GM19467 (cell line): ENCODE measurements around the gene LIN37.
"Not testable (repeated sequence)": the region's sequence is repeated elsewhere in the genome, so short reads cannot be mapped to it uniquely, and the experiment has no call there.

Source experiments
- ATAC-seq: cut with Tn5 transposase; IDR thresholded peaks from one replicate; pipeline ENCODE4 v1.9.1; 2021; ENCODE audit warnings: mild to moderate bottlenecking, moderate library complexity; ENCODE audit not compliant: unreplicated experiment

LIN37 gene

DNA sequence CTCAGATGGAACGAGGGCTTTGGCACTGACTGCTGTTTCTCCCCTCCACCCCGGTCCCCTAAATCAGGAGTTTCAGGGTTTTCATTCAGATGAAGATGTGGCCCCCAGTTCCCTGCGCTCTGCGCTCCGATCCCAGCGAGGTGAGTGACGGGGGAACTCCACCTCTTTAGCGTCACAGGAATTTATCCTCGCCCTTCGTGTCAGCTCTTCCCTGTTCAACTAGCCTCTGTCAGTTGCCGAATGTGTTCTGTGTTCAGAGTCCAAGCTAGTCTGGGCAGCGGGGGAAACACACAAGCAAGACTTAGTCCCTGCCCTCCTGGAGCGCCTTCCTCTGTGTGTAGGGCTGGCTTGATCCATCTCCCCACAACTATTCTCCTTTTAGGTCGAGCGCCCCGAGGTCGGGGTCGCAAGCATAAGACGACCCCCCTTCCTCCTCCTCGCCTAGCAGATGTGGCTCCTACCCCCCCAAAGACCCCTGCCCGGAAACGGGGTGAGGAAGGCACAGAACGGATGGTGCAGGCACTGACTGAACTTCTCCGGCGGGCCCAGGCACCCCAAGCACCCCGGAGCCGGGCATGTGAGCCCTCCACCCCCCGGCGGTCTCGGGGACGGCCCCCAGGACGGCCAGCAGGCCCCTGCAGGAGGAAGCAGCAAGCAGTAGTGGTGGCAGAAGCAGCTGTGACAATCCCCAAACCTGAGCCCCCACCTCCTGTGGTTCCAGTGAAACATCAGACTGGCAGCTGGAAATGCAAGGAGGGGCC lies 28.8 kb upstream of the LIN37 start:
- no peak for ATAC-seq

DNA sequence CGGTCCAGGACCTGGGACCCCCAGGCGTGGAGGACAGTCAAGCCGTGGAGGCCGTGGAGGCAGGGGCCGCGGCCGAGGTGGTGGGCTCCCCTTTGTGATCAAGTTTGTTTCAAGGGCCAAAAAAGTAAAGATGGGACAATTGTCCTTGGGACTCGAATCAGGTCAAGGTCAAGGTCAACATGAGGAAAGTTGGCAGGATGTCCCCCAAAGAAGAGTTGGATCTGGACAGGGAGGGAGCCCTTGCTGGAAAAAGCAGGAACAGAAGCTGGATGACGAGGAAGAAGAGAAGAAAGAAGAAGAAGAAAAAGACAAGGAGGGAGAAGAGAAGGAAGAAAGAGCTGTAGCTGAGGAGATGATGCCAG lies 28.2 kb upstream of the LIN37 start:
- ATAC-seq = no peak

DNA sequence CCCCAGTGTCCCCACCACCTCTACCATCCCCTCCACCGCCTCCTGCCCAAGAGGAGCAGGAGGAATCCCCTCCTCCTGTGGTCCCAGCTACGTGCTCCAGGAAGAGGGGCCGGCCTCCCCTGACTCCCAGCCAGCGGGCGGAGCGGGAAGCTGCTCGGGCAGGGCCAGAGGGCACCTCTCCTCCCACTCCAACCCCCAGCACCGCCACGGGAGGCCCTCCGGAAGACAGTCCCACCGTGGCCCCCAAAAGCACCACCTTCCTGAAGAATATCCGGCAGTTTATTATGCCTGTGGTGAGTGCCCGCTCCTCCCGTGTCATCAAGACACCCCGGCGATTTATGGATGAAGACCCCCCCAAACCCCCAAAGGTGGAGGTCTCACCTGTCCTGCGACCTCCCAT lies 27.7 kb upstream of the LIN37 start:
- ATAC-seq = no peak

DNA sequence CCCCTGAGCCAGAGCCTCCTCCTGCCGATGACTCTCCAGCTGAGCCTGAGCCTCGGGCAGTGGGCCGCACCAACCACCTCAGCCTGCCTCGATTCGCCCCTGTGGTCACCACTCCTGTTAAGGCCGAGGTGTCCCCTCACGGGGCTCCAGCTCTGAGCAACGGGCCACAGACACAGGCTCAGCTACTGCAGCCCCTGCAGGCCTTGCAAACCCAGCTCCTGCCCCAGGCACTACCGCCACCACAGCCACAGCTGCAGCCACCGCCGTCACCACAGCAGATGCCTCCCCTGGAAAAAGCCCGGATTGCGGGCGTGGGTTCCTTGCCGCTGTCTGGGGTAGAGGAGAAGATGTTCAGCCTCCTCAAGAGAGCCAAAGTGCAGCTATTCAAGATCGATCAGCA lies 27.0 kb upstream of the LIN37 start:
- no peak for ATAC-seq

DNA sequence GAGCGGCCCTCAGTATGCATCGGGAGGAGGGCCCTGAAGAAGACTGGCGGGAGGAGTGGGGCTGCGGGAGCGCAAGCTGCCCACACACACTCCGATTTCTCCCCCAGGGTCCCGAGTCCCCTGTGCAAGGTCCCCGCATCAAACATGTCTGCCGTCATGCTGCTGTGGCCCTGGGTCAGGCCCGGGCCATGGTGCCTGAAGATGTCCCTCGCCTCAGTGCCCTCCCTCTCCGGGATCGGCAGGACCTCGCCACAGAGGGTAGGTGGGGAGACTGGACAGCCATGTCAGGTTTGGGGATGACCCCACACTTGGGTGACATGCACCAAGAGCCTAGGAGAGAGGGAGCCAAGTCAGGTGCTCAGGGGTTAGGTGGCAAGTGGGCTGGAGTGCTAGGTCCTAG lies 25.9 kb upstream of the LIN37 start:
- ATAC-seq = no peak

DNA sequence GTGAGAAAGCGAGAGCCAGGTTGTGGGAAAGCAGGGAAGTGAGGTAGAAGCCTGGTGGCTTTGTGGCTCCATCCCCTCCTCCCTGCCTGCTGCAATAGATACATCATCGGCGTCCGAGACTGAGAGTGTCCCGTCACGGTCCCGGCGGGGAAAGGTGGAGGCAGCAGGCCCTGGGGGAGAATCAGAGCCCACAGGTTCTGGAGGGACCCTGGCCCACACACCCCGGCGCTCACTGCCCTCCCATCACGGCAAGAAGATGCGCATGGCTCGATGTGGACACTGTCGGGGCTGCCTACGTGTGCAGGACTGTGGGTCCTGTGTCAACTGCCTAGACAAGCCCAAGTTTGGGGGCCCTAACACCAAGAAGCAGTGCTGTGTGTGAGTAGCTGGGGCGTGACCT lies 25.5 kb upstream of the LIN37 start:
- ATAC-seq = no peak

DNA sequence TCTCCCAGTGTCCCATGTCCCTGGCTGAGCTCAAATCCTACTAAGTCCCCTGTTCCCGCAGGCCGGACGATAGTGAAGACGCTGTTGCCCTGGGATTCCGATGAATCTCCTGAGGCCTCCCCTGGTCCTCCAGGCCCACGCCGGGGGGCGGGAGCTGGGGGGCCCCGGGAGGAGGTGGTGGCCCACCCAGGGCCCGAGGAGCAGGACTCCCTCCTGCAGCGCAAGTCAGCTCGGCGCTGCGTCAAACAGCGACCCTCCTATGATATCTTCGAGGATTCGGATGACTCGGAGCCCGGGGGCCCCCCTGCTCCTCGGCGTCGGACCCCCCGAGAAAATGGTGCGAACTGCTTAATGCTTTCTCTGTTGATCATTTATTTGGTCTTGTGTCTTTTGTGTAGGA lies 24.7 kb upstream of the LIN37 start:
- ATAC-seq = no peak

DNA sequence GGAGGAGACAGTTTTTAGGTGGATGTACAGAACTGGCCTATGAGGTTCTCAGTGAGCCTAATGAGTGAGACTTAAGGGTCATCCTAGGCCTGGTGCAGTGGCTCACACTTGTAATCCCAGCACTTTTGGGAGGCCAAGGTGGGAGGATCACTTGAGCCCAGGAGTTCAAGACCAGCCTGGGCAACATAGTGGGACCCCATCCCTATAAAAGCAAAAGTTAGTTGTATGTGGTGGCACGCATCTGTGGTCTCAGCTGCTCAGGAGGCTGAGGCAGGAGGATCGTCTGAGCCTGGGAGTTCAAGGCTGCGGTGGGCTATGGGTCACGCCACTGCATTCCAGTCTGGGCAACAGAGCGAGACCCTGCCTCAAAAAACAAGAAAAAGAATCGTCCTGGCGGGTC lies 24.2 kb upstream of the LIN37 start:
- not testable (repeated sequence) for ATAC-seq

DNA sequence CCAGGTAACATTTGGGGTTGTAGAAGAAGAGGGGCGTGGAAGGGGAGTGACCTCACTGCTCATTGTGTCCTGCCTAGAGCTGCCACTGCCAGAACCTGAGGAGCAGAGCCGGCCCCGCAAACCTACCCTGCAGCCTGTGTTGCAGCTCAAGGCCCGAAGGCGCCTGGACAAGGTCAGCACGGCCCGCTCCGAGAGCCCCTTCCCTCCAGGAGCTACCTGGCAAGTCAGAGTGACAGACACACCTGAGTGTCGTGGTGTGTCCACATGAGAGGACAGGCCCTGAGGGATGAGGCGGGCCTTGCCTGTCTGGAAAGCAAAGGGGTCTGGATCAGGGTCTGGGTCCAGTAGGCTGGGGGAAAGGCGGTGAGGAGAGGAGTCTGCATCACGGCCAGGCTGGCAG lies 23.8 kb upstream of the LIN37 start:
- ATAC-seq = no peak

DNA sequence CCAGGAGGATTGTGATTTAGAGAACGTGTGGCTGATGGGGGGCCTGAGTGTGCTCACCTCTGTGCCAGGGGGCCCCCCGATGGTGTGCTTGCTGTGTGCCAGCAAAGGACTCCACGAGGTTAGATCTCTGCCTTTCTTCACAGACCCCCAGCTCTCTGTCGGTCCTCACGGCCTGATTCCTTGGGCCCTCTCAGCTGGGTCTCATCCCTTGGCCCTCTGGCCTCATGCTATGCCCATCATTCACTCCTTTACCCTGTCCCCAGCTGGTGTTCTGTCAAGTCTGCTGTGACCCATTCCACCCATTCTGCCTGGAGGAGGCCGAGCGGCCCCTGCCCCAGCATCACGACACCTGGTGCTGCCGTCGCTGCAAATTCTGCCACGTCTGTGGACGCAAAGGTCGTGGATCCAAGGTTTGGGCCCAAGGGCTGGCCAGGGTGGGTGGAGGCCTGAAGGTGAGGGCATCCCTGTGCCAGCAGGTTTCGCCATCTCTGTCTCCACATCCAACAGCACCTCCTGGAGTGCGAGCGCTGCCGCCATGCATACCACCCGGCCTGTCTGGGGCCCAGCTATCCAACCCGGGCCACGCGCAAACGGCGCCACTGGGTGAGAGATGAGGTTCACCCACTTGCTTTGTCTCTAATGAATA lies 23.0 kb upstream of the LIN37 start:
- ATAC-seq = no peak

DNA sequence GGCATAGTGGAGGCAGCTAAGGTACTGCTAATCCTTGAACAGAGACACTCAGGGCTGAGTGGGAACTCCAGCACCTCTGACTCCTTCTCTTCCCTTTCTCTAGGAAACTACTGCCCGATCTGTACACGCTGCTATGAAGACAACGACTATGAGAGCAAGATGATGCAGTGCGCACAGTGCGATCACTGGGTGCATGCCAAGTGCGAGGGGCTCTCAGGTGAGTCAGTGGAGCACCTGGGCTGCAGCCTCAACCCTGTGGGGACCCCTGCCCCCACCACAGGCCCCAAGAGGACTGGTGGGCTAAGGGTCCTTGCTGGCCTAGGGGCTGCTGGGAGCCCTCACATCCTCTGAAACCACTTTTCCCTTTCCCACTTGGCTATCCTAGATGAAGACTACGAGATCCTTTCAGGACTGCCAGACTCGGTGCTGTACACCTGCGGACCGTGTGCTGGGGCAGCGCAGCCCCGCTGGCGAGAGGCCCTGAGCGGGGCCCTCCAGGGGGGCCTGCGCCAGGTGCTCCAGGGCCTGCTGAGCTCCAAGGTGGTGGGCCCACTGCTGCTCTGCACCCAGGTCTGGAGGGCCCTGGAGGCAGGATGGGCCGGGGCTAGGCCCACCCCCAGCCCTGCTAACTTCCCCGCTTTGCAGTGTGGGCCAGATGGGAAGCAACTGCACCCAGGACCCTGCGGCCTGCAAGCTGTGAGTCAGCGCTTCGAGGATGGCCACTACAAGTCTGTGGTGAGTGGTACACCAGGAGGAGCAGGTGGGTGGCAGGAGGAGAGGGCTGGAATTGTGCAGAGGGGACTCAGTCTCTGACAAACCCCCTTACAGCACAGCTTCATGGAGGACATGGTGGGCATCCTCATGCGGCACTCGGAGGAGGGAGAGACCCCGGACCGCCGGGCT lies 21.1 kb upstream of the LIN37 start:
- ATAC-seq = no peak

DNA sequence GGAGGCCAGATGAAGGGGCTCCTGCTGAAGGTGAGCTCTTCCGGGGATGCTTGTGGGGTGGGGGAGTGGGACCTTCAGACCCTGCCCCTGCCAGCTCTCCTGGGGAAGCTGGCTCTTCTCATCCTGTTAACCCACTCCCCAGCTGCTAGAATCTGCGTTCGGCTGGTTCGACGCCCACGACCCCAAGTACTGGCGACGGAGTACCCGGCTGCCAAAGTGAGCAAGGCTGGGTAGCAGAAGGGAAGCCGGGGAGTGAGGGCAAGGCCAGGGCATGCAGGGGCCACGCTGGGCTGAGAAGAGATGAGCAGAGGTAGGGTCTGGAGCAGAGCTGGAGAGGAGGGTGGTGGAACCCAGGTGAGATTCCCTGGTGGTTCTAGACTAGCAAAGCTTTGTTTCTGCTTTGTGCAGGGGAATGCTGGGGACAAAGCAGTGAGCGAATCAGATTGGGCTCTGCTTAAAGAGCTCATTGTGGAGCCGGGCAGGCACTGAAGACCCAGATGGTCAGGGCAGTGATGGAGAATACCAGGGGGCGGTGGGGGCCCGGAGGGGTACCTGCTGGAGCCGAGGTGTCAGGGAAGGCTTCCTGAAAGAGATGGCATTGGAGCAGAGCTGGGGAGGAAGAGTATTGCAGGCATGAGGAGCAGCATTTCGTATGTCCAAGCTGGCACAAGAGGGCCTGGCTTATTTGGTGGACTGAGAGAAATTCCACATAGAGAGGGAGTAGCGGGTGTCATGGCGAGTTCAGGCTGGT lies 20.2 kb upstream of the LIN37 start:
- ATAC-seq = no peak

DNA sequence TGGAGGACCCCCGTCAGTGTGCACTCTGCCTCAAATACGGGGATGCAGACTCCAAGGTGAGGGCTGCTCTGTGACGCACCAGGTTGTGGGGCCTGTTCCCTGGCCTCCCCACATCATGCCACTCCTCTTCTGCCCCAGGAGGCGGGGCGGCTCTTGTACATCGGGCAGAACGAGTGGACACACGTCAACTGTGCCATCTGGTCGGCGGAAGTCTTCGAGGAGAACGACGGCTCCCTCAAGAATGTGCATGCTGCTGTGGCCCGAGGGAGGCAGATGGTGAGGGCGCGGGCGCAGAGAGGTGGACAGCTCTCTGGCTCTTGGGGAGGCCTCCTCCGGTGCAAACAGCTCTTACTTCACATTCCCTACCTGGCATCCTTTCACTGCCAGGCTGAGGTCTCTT lies 19.4 kb upstream of the LIN37 start:
- ATAC-seq = no peak

DNA sequence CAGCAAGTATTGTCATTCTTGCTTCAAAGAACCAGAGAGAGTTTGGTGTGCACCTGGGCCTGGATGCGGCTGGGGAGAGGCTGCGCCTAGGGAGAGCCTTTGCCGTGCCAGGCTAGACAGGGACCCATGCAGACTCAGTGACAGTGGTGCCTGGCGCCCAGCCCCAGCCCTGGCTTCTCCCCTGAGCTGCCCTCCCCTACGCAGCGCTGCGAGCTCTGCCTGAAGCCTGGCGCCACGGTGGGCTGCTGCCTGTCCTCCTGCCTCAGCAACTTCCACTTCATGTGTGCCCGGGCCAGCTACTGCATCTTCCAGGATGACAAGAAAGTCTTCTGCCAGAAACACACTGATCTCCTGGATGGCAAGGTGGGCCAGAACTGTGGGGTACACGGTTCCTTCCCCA lies 18.6 kb upstream of the LIN37 start:
- no peak for ATAC-seq

DNA sequence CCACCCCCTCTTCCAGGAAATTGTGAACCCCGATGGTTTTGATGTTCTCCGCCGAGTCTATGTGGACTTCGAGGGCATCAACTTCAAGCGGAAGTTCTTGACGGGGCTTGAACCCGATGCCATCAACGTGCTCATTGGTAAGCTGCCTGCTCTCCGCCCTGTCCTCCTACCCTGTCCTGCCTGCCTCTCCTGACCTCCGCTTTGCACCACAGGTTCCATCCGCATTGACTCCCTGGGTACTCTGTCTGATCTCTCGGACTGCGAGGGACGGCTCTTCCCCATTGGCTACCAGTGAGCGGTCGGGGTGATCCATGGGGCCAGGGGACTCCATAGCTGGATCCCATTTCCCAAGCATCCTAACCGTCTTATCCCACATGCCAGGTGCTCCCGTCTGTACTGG lies 18.1 kb upstream of the LIN37 start:
- ATAC-seq = no peak

DNA sequence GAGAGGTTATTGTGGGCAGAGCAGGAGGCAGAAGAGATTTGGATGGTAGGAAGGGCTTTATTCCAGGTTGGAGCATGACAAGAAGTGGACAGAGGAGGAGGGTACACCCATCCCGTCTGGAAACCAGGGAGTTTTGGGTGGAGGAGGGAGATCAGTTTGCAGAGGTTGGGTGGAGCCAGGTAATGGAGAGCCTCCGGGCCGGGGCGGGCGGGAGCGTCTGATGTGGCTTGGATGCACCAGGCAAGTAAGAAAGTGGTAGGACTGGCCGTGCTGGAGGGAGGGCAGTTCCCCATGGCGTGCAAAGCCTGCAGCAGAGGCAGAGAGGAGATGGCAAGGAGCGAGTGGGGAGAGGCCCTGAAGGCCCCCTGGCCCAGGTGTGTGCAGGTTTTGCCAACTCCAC lies 17.0 kb upstream of the LIN37 start:
- ATAC-seq = no peak

DNA sequence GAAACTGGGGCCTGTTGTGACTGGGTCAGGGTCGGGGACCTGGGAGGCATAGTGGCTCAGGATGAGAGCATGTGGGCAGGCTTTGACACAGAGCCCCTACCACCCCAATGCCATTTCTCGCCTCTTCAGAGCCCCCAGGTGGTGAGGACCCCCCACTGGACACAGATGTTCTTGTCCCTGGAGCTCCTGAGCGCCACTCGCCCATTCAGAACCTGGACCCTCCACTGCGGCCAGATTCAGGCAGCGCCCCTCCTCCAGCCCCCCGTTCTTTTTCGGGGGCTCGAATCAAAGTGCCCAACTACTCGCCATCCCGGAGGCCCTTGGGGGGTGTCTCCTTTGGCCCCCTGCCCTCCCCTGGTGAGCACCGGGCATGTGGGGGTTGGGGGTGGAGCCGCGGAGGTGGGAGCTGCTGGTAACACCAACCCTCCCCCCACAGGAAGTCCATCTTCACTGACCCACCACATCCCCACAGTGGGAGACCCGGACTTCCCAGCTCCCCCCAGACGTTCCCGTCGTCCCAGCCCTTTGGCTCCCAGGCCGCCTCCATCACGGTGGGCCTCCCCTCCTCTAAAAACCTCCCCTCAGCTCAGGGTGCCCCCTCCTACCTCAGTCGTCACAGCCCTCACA lies 16.5 kb upstream of the LIN37 start:
- ATAC-seq = no peak

DNA sequence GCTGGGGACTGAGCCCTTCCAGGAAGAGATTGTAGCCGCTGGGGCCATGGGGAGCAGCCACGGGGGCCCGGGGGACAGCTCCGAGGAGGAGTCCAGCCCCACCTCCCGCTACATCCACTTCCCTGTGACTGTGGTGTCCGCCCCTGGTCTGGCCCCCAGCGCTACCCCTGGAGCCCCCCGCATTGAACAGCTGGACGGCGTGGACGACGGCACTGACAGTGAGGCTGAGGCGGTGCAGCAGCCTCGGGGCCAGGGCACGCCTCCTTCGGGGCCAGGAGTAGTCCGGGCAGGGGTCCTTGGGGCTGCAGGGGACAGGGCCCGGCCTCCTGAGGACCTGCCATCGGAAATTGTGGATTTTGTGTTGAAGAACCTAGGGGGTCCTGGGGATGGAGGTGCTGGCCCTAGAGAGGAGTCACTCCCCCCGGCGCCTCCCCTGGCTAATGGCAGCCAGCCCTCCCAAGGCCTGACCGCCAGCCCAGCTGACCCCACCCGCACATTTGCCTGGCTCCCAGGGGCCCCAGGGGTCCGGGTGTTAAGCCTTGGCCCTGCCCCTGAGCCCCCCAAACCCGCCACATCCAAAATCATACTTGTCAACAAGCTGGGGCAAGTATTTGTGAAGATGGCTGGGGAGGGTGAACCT lies 15.7 kb upstream of the LIN37 start:
- ATAC-seq = no peak

DNA sequence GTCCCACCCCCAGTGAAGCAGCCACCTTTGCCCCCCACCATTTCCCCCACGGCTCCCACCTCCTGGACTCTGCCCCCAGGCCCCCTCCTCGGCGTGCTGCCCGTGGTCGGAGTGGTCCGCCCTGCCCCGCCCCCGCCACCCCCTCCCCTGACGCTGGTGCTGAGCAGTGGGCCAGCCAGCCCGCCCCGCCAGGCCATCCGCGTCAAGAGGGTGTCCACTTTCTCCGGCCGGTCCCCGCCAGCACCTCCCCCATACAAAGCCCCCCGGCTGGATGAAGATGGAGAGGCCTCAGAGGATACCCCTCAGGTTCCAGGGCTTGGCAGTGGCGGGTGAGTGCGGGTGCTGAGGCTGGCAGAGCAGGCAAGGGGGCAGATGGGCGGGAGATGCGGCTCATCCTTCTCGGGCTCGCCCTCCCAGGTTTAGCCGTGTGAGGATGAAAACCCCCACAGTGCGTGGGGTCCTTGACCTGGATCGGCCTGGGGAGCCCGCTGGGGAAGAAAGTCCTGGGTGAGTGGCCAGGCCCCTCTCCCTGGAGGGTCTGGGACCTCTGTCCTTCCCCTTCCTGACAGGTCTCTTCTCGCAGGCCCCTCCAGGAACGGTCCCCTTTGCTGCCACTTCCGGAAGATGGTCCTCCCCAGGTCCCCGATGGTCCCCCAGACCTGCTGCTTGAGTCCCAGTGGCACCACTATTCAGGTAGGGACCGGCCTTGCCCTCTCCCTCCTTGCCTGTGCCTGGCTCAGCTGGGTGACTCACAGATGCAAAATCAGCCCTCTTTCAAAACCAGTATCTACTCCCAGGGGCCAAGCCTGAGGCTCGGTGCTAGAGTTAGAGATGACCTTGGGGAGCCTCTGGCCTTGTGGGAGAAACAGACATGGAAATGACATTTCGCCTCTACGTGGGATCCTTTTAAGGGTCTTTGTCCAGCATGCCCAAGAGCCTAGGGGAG lies 14.9 kb upstream of the LIN37 start:
- ATAC-seq = no peak
